CD4-positive, alpha-beta T cell treated with Interferon gamma for 1 hour (primary cell): ENCODE measurements around the gene REM2.

ENCODE experiments used
- DNase-seq: peaks from one replicate; pipeline ENCODE4 v3.0.0-alpha.2; 2020

REM2 gene

GRCh38 chr14:22883173-22883976 lies at the start of gene REM2:
Gene REM2, plus strand, starts transcription at chr14:22883222. Its CDS starts 66 bp downstream, at chr14:22883288.
- no peak for DNase-seq

- no peak for DNase-seq
These were observed 47.5 kb upstream of the REM2 start for GRCh38 chr14:22835505-22835904.

- DNase-seq, result no peak
These were observed 46.5 kb upstream of the REM2 start, which contains the start of gene MMP14 for GRCh38 chr14:22836301-22837113. Gene MMP14, plus strand, starts transcription at chr14:22836585. Its CDS starts 233 bp downstream, at chr14:22836818.

GRCh38 chr14:22837114-22837749 lies 45.8 kb upstream of the REM2 start:
- no peak for DNase-seq

- DNase-seq, result no peak
These were observed 45.1 kb upstream of the REM2 start for GRCh38 chr14:22837750-22838538.

GRCh38 chr14:22838631-22839041 lies 44.4 kb upstream of the REM2 start:
- no peak for DNase-seq

GRCh38 chr14:22839159-22839779 lies 43.8 kb upstream of the REM2 start:
- DNase-seq, result no peak

- DNase-seq, result no peak
These were observed 41.7 kb upstream of the REM2 start for GRCh38 chr14:22841311-22841710.

GRCh38 chr14:22841769-22842168 lies 41.3 kb upstream of the REM2 start:
- no peak for DNase-seq

- DNase-seq, result no peak
These were observed 40.6 kb upstream of the REM2 start for GRCh38 chr14:22842211-22843122.

- no peak for DNase-seq
These were observed 39.7 kb upstream of the REM2 start for GRCh38 chr14:22843123-22843925.

GRCh38 chr14:22844221-22845102 lies 38.6 kb upstream of the REM2 start:
- DNase-seq, result no peak

GRCh38 chr14:22845103-22845394 lies 38.0 kb upstream of the REM2 start:
- no peak for DNase-seq

- no peak for DNase-seq
These were observed 37.0 kb upstream of the REM2 start for GRCh38 chr14:22845821-22846625.

- no peak for DNase-seq
These were observed 36.2 kb upstream of the REM2 start for GRCh38 chr14:22846811-22847307.

GRCh38 chr14:22847661-22848341 lies 35.2 kb upstream of the REM2 start:
- no peak for DNase-seq

- DNase-seq, result no peak
These were observed 34.5 kb upstream of the REM2 start for GRCh38 chr14:22848351-22849164.
